Measurements from ENCODE around the gene AXIN1. TPM values are rescaled to one million over a fixed set of nuclear protein-coding genes. Genes with fewer than 3 reads are reported as not detected.

Gene AXIN1
- total RNA-seq, 1 experiment from 2014 or later = 43.7 TPM

DNA sequence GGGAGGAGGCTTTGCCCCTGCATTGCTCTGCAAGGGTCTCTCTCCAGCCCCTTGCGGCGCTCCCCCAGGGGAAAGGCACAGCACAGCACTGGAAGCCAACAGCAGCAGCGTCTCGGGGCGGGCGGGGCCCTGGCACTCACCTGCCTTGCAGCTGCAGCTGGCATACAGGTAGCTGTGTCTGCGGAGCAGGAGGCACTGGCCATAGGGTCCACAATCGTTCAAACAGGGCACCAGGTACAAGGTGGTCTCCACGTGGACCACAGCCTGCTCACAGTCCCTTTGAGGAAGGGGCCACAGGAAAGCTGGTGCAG lies 22.0 kb upstream of the AXIN1 start:
- Mint-ChIP-seq H3K27me3 (ENCODE audit: insufficient read depth, unreplicated experiment) (no peaks in the 10 kb centered on the region), H3K4me3 (ENCODE audit: unreplicated experiment) (no peak overlapping the region), H3K36me3 (ENCODE audit: insufficient read depth, unreplicated experiment) (peaks cover 15% of the 10 kb centered on the region), H3K27ac (ENCODE audit: low read depth, unreplicated experiment) (no peak overlapping the region), H3K4me1 (ENCODE audit: insufficient read depth, unreplicated experiment) (no peaks in the 10 kb centered on the region), H3K9me3 (ENCODE audit: unreplicated experiment) (no peaks in the 10 kb centered on the region)
- TF ChIP-seq, protein P1, sequence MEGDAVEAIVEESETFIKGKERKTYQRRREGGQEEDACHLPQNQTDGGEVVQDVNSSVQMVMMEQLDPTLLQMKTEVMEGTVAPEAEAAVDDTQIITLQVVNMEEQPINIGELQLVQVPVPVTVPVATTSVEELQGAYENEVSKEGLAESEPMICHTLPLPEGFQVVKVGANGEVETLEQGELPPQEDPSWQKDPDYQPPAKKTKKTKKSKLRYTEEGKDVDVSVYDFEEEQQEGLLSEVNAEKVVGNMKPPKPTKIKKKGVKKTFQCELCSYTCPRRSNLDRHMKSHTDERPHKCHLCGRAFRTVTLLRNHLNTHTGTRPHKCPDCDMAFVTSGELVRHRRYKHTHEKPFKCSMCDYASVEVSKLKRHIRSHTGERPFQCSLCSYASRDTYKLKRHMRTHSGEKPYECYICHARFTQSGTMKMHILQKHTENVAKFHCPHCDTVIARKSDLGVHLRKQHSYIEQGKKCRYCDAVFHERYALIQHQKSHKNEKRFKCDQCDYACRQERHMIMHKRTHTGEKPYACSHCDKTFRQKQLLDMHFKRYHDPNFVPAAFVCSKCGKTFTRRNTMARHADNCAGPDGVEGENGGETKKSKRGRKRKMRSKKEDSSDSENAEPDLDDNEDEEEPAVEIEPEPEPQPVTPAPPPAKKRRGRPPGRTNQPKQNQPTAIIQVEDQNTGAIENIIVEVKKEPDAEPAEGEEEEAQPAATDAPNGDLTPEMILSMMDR (IDR thresholded peaks at IDR 0.05; ENCODE audit: unreplicated experiment) = no peak
- POLR2A ChIA-PET = no interaction called here
- no TSS peak for BruUV-seq (replicated peaks)
- no peak for DNase-seq (ENCODE audit: unreplicated experiment)
- CTCF ChIA-PET = interaction anchor here (0.6 kb wide), 1 partner anchor 28 kb away, joined by 4 read pairs; no protein-coding TSS in a partner anchor
- intact Hi-C loops (cut with micrococcal nuclease) = no loop called here

DNA sequence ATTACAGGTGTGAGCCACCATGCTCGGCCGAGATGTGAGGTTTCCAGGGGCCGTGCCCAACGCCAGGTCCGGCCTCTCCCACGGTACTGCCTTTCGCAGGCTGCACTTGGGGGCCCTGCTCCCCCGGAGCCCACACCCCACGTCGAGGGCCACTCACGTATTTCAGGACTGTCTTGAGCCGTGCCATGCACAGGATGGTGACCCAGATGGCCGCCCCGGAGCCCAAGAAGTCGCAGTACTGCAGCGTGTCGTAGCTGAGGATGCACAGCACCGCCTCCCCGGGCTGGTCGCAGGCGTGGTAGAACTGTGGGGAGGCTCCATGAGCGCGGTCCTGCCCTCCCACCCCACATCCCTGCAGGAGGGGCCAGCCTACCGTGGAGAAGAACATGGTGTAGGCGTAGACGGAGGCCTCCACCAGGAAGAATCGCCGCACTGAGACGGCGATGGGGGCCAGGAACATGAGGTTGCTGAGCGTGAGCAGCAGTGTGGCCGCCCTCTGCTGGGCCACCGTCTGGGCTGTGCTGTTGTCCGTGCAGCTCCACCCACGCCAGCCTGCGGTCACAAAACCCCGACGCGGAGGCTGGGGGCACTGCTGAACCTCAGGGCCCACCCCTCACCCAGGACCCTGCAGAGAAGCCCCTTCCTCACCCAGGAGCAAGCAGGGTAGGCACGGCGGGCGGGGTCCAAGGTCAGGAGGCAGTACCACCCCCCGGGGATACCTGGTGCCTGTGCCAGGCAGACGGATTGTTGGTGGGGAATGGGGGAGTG lies 21.5 kb upstream of the AXIN1 start:
- Mint-ChIP-seq H3K27ac (ENCODE audit: low read depth, unreplicated experiment) (no peak overlapping the region), H3K27me3 (ENCODE audit: insufficient read depth, unreplicated experiment) (no peaks in the 10 kb centered on the region), H3K36me3 (ENCODE audit: insufficient read depth, unreplicated experiment) (peaks cover 17% of the 10 kb centered on the region), H3K9me3 (ENCODE audit: unreplicated experiment) (no peaks in the 10 kb centered on the region), H3K4me1 (ENCODE audit: insufficient read depth, unreplicated experiment) (no peaks in the 10 kb centered on the region), H3K4me3 (ENCODE audit: unreplicated experiment) (no peak overlapping the region)
- no TSS peak for BruUV-seq (replicated peaks)
- no peak for DNase-seq (ENCODE audit: unreplicated experiment)
- CTCF ChIA-PET = interaction anchor here (0.6 kb wide), 1 partner anchor 29 kb away, joined by 4 read pairs; no protein-coding TSS in a partner anchor
- intact Hi-C loops (cut with micrococcal nuclease) = no loop called here
- TF ChIP-seq, protein P1 (IDR thresholded peaks at IDR 0.05; ENCODE audit: unreplicated experiment) = no peak
- POLR2A ChIA-PET = no interaction called here

DNA sequence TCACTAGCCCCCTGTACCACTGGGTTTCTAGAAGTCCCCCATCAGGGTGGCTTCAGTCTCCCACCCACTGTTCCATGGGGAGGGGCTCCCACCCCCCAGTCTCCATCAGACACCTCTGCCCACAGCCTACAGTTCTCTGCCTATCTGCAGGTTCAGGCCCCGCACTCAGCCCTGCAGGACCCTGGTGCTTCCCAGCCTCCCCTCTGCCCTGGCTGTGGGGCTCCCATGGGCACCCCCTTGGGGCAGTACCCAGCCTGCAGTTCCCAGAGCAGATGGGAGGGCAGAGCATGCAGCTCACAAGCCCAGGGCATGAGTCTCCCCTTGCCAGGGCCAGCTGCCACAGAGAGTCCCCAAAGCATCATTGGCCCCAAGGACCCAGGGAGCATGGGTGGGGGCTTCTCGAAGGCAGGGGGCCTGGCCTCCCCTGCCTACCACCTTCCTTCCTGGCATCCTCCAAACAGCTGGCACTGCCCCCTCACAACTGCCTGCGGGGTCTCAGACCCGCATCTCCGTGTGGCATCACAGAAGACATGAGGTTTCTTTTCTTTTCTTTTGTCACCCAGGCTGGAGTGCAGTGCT lies 20.6 kb upstream of the AXIN1 start:
- H3K36me3 Mint-ChIP-seq (ENCODE audit: insufficient read depth, unreplicated experiment) = peaks cover 20% of the 10 kb centered on the region
- no peaks in the 10 kb centered on the region for H3K4me1 Mint-ChIP-seq (ENCODE audit: insufficient read depth, unreplicated experiment)
- no peak overlapping the region for H3K4me3 Mint-ChIP-seq (ENCODE audit: unreplicated experiment)
- no peak overlapping the region for H3K27ac Mint-ChIP-seq (ENCODE audit: low read depth, unreplicated experiment)
- ChIA-PET POLR2A (no interaction called here), CTCF (interaction anchor here (0.5 kb wide), 1 partner anchor 17 kb away, joined by 3 read pairs; no protein-coding TSS in a partner anchor)
- no peak for DNase-seq (ENCODE audit: unreplicated experiment)
- H3K27me3 Mint-ChIP-seq (ENCODE audit: insufficient read depth, unreplicated experiment) = no peaks in the 10 kb centered on the region
- TF ChIP-seq, protein P1 (IDR thresholded peaks at IDR 0.05; ENCODE audit: unreplicated experiment) = no peak
- intact Hi-C loops (cut with micrococcal nuclease) = no loop called here
- no TSS peak for BruUV-seq (replicated peaks)
- H3K9me3 Mint-ChIP-seq (ENCODE audit: unreplicated experiment) = no peaks in the 10 kb centered on the region

DNA sequence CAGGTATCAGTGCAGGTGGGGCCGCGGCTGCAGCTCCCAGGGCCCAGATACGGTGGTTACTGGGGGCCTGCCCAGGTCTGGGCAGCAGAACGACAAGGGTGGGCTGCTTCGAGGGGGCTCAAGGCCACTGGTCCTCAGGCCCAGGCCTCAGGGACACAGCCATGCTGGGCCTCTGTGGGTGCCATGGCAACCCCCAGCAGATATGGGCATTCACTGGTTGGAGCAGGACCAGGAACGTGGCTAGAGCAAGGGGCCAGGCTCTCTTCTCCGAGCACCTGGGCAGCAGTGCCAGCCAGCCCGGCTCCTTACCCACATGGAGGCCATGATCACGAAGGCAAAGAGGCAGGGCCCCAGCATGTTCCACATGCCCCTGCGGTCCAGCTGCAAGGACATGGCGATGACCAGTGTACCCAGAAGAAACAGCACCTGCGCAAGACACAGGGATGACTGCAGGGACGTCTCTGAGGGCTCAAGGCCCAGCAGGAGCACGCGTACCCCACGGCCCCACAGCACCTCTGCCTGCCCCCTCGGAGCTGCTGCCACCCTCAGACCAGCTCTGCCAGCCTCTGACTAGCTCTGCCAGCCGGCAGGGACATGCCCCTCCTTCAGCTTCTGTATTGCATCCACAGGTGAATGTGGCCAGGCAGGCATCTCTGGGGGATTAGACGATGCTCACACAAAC lies 19.9 kb upstream of the AXIN1 start:
- TF ChIP-seq, protein P1 (IDR thresholded peaks at IDR 0.05; ENCODE audit: unreplicated experiment) = no peak
- Mint-ChIP-seq H3K4me3 (ENCODE audit: unreplicated experiment) (no peak overlapping the region), H3K27ac (ENCODE audit: low read depth, unreplicated experiment) (no peak overlapping the region), H3K4me1 (ENCODE audit: insufficient read depth, unreplicated experiment) (no peaks in the 10 kb centered on the region), H3K27me3 (ENCODE audit: insufficient read depth, unreplicated experiment) (no peaks in the 10 kb centered on the region), H3K9me3 (ENCODE audit: unreplicated experiment) (no peaks in the 10 kb centered on the region), H3K36me3 (ENCODE audit: insufficient read depth, unreplicated experiment) (peaks cover 21% of the 10 kb centered on the region)
- CTCF ChIA-PET = interaction anchor here (0.5 to 2.2 kb wide), 2 partner anchors 10 to 17 kb away, joined by 3 to 6 read pairs; no protein-coding TSS in a partner anchor
- POLR2A ChIA-PET = no interaction called here
- no peak for DNase-seq (ENCODE audit: unreplicated experiment)
- no TSS peak for BruUV-seq (replicated peaks)
- intact Hi-C loops (cut with micrococcal nuclease) = no loop called here
